Measurements from ENCODE around the gene LAP3. TPM values are rescaled to one million over a fixed set of nuclear protein-coding genes. Genes with fewer than 3 reads are reported as not detected.

Gene LAP3
- total RNA-seq, 1 donor from 2014 or later: 75.8 TPM

DNA sequence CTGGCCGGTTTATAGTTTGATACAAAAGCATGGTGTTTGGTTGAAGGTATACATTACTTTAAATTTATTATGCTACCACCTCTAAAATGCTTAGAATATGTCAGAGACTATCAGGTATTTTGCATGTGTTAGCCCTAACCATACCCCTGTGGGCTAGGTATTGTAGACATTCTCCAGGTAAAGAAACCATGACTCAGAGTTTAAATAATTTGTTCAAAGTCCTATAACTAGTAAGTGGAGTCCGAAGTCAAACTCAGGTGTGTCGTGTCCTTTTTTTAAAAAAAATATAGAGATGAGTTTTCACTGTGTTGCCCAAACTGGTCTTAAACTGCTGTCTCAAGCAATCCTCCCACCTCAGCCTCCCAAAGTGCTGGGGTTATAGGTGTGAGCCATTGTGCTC lies 12.4 kb downstream of the LAP3 start:
- no peak overlapping the region for H3K4me3 ChIP-seq (ENCODE audit: low read depth, low read length)
- no peak for DNase-seq (ENCODE audit: low read depth)
- TF ChIP-seq, protein P1, sequence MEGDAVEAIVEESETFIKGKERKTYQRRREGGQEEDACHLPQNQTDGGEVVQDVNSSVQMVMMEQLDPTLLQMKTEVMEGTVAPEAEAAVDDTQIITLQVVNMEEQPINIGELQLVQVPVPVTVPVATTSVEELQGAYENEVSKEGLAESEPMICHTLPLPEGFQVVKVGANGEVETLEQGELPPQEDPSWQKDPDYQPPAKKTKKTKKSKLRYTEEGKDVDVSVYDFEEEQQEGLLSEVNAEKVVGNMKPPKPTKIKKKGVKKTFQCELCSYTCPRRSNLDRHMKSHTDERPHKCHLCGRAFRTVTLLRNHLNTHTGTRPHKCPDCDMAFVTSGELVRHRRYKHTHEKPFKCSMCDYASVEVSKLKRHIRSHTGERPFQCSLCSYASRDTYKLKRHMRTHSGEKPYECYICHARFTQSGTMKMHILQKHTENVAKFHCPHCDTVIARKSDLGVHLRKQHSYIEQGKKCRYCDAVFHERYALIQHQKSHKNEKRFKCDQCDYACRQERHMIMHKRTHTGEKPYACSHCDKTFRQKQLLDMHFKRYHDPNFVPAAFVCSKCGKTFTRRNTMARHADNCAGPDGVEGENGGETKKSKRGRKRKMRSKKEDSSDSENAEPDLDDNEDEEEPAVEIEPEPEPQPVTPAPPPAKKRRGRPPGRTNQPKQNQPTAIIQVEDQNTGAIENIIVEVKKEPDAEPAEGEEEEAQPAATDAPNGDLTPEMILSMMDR (conservative IDR thresholded peaks at IDR 0.05; ENCODE audit: low read depth, low read length): no peak

DNA sequence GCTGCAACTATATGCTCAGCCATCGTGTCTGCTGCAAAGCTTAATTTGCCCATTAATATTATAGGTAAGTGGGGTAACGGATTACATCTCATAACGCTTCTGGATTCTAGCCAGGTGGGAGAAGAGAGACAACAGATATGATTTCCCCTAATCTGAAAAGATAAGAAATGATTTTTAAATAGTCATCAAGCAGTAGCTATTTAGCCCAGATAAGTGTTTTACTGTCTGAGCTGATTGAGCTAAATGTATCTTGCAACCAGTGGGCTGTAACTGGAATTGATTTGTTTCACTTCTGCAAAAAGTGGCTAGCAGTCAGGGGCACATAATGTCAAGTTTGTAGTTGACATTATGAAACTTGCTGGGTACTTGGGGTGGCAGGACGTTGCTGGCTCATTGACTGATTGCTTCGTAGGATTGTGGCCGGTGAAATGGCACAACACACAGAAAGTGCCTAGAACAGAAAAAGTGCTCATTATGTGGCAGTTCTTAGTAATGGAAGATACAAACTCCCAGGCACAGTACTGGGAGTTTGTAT lies 18.5 kb downstream of the LAP3 start:
- no peak overlapping the region for H3K4me3 ChIP-seq (ENCODE audit: low read depth, low read length)
- TF ChIP-seq, protein P1 (conservative IDR thresholded peaks at IDR 0.05; ENCODE audit: low read depth, low read length): no peak
- no peak for DNase-seq (ENCODE audit: low read depth)

DNA sequence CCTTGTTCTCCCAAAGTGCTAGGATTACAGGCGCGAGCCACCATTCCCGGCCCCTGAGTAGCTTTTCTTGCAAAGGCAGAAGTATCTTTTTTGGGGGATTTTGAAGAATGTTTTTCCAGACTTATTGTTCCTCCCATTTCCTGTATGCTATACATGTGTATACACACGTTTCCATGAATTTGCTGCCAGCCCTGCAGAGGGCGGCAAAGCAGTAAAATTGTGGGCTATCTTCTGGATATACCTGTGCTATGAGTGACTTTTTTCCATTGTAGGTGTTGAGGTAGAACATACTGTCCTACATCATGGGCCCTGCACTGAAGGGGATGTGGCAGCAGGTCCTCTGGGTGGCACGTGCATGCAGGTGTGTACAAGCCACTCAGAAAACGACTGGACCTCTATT lies 20.5 kb downstream of the LAP3 start:
- no peak overlapping the region for H3K4me3 ChIP-seq (ENCODE audit: low read depth, low read length)
- no peak for DNase-seq (ENCODE audit: low read depth)
- TF ChIP-seq, protein P1 (conservative IDR thresholded peaks at IDR 0.05; ENCODE audit: low read depth, low read length): peak; percentile 46

DNA sequence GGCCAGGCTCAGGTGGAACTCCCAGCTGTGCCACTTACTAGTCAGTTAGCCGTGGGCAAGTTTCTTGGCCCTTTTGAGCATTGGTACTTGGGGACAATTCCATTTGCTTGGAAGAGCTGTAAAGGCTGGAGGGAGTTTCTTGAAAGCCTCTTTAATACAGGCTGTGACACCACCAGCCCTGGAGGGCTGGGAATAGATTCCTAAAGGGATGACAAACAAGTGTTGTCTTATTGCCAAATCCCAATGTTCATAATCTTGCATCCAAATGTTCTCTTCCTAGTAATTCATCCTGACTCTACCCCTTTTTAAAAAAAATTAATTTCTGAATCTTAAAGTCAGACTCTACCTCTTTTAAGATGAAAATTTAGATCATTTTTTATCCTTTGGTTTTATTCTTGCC lies 22.8 kb downstream of the LAP3 start:
- no peak for DNase-seq (ENCODE audit: low read depth)
- TF ChIP-seq, protein P1 (conservative IDR thresholded peaks at IDR 0.05; ENCODE audit: low read depth, low read length): no peak
- H3K4me3 ChIP-seq (ENCODE audit: low read depth, low read length): no peak overlapping the region

DNA sequence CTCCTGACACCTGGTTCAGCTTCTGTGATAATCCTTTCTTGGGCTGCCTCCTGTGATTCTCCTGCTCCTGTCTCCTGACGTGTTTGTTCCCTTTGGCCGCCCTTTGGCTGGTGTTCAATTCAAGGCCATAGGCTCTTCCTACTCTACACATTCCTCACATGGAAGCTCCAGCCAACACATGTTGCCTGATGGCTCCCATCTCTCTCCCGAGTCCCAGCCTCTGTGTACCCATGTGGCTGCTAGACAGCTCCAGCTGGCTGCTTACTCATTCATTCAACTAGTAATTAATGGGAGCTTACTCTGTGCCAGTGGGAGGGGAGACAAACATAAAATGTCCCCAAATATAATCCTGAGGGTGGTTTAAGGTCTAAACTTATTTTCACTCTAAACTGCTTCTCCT lies 28.2 kb downstream of the LAP3 start:
- DNase-seq (ENCODE audit: low read depth): no peak
- no peak overlapping the region for H3K4me3 ChIP-seq (ENCODE audit: low read depth, low read length)
- TF ChIP-seq, protein P1 (conservative IDR thresholded peaks at IDR 0.05; ENCODE audit: low read depth, low read length): no peak

DNA sequence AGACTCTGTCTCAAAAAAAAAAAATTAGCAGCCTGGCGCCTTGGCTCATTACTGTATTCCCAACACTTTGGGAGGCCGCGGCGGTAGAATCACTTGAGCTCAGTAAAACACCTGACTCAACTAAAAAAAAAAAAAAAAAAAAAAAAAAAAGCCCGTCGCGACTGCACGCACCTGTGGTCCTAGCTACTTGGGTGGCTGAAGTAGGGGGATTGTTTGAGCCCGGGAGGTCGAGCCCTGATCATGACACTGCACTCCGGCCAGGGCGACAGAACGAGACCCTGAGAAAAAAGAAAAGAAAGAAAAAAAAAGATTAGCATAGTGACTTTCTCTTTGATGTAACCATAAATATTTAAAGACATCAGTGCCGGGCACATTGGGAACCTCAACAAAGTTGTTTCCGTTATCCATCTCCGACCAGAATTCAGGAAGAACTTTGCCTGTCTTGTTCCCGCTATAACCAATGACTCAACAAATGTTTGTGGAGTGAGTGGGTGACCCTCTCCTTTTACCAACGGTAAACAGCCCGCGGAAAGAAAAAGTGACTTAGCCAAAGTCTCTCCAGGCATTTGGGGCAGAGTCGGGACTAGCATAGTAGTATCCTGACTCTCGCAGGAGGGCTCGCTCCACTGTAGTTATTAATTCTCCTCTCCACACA lies 36.9 kb downstream of the LAP3 start:
- TF ChIP-seq, protein P1 (conservative IDR thresholded peaks at IDR 0.05; ENCODE audit: low read depth, low read length): no peak
- H3K4me3 ChIP-seq (ENCODE audit: low read depth, low read length): peak overlapping the region; percentile 90
- DNase-seq (ENCODE audit: low read depth): peak; percentile 1
